SK-N-SH (cell line): Measurements from ENCODE around the gene TPSG1. TPM values are rescaled to one million over a fixed set of nuclear protein-coding genes. Genes with fewer than 3 reads are reported as not detected.

ENCODE experiments used
- CTCF ChIA-PET: fragments of 300-600, 350-600 bp; formaldehyde crosslinking; extraction: SDS; loops from one replicate; lab custom pipeline; 2021; lab: Yijun Ruan, JAX
- POLR2A ChIA-PET: fragments of 350-600 bp; sonication (Branson Sonifier 250); formaldehyde crosslinking; extraction: SDS; loops from one replicate; lab custom pipeline; 2020; ENCODE audit warnings: antibody characterized with exemption, inconsistent platforms; lab: Yijun Ruan, JAX
- DNase-seq: peaks from one replicate; pipeline ENCODE4 v3.0.0; 2012
- H2AFZ ChIP-seq: fragments of 200-600 bp; sonication (generic); 2 replicates; pipeline ENCODE4 v1.8.1; 2016; ENCODE audit warnings: antibody characterized with exemption, mild to moderate bottlenecking, low read depth
- H3F3A ChIP-seq: fragments of 200-600 bp; sonication (generic); replicated peaks from 2 replicates; pipeline ENCODE3; 2016; ENCODE audit warnings: antibody characterized with exemption, mild to moderate bottlenecking; ENCODE audit not compliant: insufficient read depth
- H3K27ac ChIP-seq, 2 experiments: fragments of 200-500 bp in 1 of 2; fragments of 200-600 bp in 1 of 2; sonication (Bioruptor generic) in 1 of 2; sonication (generic), shearing (Covaris generic) in 1 of 2; 2 replicates each; pipeline versions ENCODE4 v1.5.1 to v1.6.1; 2014 to 2016; ENCODE audit warnings: low read depth in 2 of 2, inconsistent platforms in 1 of 2, low read length in 1 of 2, mild to moderate bottlenecking in 1 of 2, mixed read lengths in 1 of 2
- H3K27me3 ChIP-seq: fragments of 200-600 bp; sonication (generic), shearing (Covaris generic); 2 replicates; pipeline ENCODE4 v1.6.1; 2016; ENCODE audit warnings: mixed run types; ENCODE audit not compliant: insufficient read depth
- H3K36me3 ChIP-seq, 2 experiments: fragments of 200-500 bp in 1 of 2; fragments of 200-600 bp in 1 of 2; sonication (Bioruptor generic) in 1 of 2; sonication (generic) in 1 of 2; replicated peaks in 1 of 2; 2 replicates each; pipeline versions ENCODE3 to v1.5.1; 2014 to 2016; ENCODE audit warnings: low read length in 1 of 2, mild to moderate bottlenecking in 1 of 2; ENCODE audit not compliant: insufficient read depth in 2 of 2, control insufficient read depth in 1 of 2
- H3K4me1 ChIP-seq, 2 experiments: fragments of 200-500 bp in 1 of 2; fragments of 200-600 bp in 1 of 2; sonication (Bioruptor generic) in 1 of 2; sonication (generic), shearing (Covaris generic) in 1 of 2; 2 replicates each; pipeline versions ENCODE4 v1.5.1 to v1.6.1; 2014 to 2016; ENCODE audit warnings: low read depth in 1 of 2, low read length in 1 of 2, mixed run types in 1 of 2; ENCODE audit not compliant: insufficient read depth in 2 of 2, control insufficient read depth in 1 of 2
- H3K4me2 ChIP-seq: fragments of 200-600 bp; sonication (generic), shearing (Covaris generic); 2 replicates; pipeline ENCODE4 v1.6.1; 2017; ENCODE audit warnings: mixed run types
- H3K4me3 ChIP-seq, 2 experiments: fragments of 200-500 bp in 1 of 2; fragments of 200-600 bp in 1 of 2; sonication (Bioruptor generic) in 1 of 2; sonication (generic), shearing (Covaris generic) in 1 of 2; 2 replicates each; pipeline versions ENCODE4 v1.5.1 to v1.8.1; 2014 to 2016; ENCODE audit warnings: low read depth in 2 of 2, inconsistent platforms in 1 of 2, low read length in 1 of 2, mild to moderate bottlenecking in 1 of 2, mixed read lengths in 1 of 2, moderate library complexity in 1 of 2
- H3K79me2 ChIP-seq: fragments of 200-600 bp; sonication (generic); 2 replicates; pipeline ENCODE4 v1.8.1; 2017; ENCODE audit warnings: mild to moderate bottlenecking; ENCODE audit not compliant: insufficient read depth
- H3K9ac ChIP-seq: fragments of 200-600 bp; sonication (generic); 2 replicates; pipeline ENCODE4 v1.6.1; 2017; ENCODE audit warnings: mixed run types
- H3K9me2 ChIP-seq: fragments of 200-600 bp; sonication (generic); 2 replicates; pipeline ENCODE4 v1.6.1; 2017; ENCODE audit warnings: mixed run types
- H3K9me3 ChIP-seq: fragments of 200-600 bp; sonication (generic); 2 replicates; pipeline ENCODE4 v1.6.1; 2017; ENCODE audit warnings: mixed run types, mild to moderate bottlenecking, moderate library complexity
- H4K20me1 ChIP-seq: fragments of 200-600 bp; sonication (generic); 2 replicates; pipeline ENCODE4 v1.6.1; 2017; ENCODE audit warnings: mild to moderate bottlenecking, mixed run types; ENCODE audit not compliant: insufficient read depth
- CHD2 ChIP-seq: fragments of 150-350 bp; IDR thresholded peaks from 2 replicates; pipeline ENCODE4 v1.6.1; 2018; ENCODE audit warnings: low read length; ENCODE audit not compliant: partially characterized antibody
- ELF1 ChIP-seq: IDR thresholded peaks from 2 replicates; pipeline ENCODE4 v1.4.0; 2012
- EZH2phosphoT487 ChIP-seq: fragments of 200-600 bp; sonication (generic); IDR thresholded peaks from 2 replicates; pipeline ENCODE4 v1.6.1; 2017; ENCODE audit warnings: low read depth, mixed run types, mild to moderate bottlenecking, antibody characterized with exemption, moderate library complexity, borderline replicate concordance
- FOXJ3 ChIP-seq: sonication (generic); formaldehyde crosslinking; IDR thresholded peaks from 2 replicates; pipeline ENCODE4 v1.5.1; 2020; ENCODE audit warnings: mild to moderate bottlenecking, missing genetic modification reagents
- FOXM1 ChIP-seq: IDR thresholded peaks from 2 replicates; pipeline ENCODE4 v1.4.0; 2012; ENCODE audit warnings: low read depth, mild to moderate bottlenecking
- GATA2 ChIP-seq: sonication (generic); formaldehyde crosslinking; IDR thresholded peaks from 2 replicates; pipeline ENCODE4 v1.5.0; 2020; ENCODE audit warnings: mild to moderate bottlenecking, missing genetic modification reagents
- IRF3 ChIP-seq: fragments of 150-350 bp; IDR thresholded peaks from 2 replicates; pipeline ENCODE4 v1.6.1; 2016; ENCODE audit warnings: mild to moderate bottlenecking, low read depth, low read length
- MEF2A ChIP-seq: IDR thresholded peaks from 2 replicates; pipeline ENCODE4 v1.4.0; 2012; ENCODE audit warnings: low read depth, borderline replicate concordance
- MXI1 ChIP-seq: IDR thresholded peaks from 2 replicates; pipeline ENCODE4 v1.6.1; 2012; ENCODE audit warnings: mild to moderate bottlenecking, low read depth, low read length, improper control_type of control experiment
- NFIC ChIP-seq: IDR thresholded peaks from 2 replicates; pipeline ENCODE4 v1.4.0; 2012; ENCODE audit warnings: borderline replicate concordance
- POLR2AphosphoS5 ChIP-seq: IDR thresholded peaks from 2 replicates; pipeline ENCODE4 v1.6.1; 2012; ENCODE audit warnings: low read depth, low read length
- RAD21 ChIP-seq: IDR thresholded peaks from 2 replicates; pipeline ENCODE4 v1.6.1; 2012; ENCODE audit warnings: mild to moderate bottlenecking, low read length
- RXRA ChIP-seq: IDR thresholded peaks from 2 replicates; pipeline ENCODE4 v1.4.0; 2012; ENCODE audit warnings: low read depth, mild to moderate bottlenecking, borderline replicate concordance
- SIN3A ChIP-seq: IDR thresholded peaks from 2 replicates; pipeline ENCODE4 v1.6.1; 2012; ENCODE audit warnings: low read depth, mild to moderate bottlenecking, low read length, moderate library complexity, borderline replicate concordance
- SMC3 ChIP-seq: IDR thresholded peaks from 2 replicates; pipeline ENCODE4 v1.6.1; 2012; ENCODE audit warnings: low read depth, low read length, improper control_type of control experiment
- USF2 ChIP-seq: fragments of 150-350 bp; IDR thresholded peaks from 2 replicates; pipeline ENCODE4 v1.6.1; 2017; ENCODE audit warnings: antibody characterized with exemption, low read length, low read depth, borderline replicate concordance
- WGBS: methylation state at CpG from one replicate; pipeline ENCODE4 v1.1.6; 2017; ENCODE audit warnings: low lambda C conversion rate; 5-methylcytosine and 5-hydroxymethylcytosine counted together
- polyA plus RNA-seq, 3 experiments: library from polyadenylated mRNA; depleted of rRNA; stranded (reverse); fragments of >200 nt; gene quantifications; 2 replicates each; pipeline ENCODE4 v1.2.3, GENCODE V29; 2012
- TF ChIP-seq, protein P1 (sequence below): IDR thresholded peaks from 2 replicates; pipeline ENCODE4 v1.4.0; 2012; ENCODE audit warnings: low read depth, borderline replicate concordance
- TF ChIP-seq, protein P2 (sequence below): IDR thresholded peaks from 2 replicates; pipeline ENCODE4 v1.4.0; 2012; ENCODE audit warnings: low read depth, borderline replicate concordance
- TF ChIP-seq, protein P3 (sequence below): IDR thresholded peaks from 2 replicates; pipeline ENCODE4 v1.6.1; 2012; ENCODE audit warnings: mild to moderate bottlenecking, low read depth, low read length, moderate library complexity

TPSG1 gene
- polyA plus RNA-seq, 1 of the 3 experiments (the other 2 are of a cell fraction), result not detected

GRCh38 chr16:1197237-1197866 is 27.7 kb downstream of the TPSG1 start:
- Histone ChIP-seq H3K27ac (no peak overlapping the region), H3K4me3 (no peak overlapping the region), H3K27me3 (peaks cover 44% of the 10 kb centered on the region), H3K4me1 (no peaks in the 10 kb centered on the region; a peak in 1 of 4 replicates), H3K9me3 (no peaks in the 10 kb centered on the region), H3K79me2 (no peaks in the 10 kb centered on the region), H3K9me2 (no peaks in the 10 kb centered on the region), H3K9ac (no peak overlapping the region), H3F3A (no peaks in the 10 kb centered on the region)
- ChIA-PET POLR2A (no interaction called here), CTCF (no interaction called here)
- 12% methylated on average over 11 of the region's 19 CpGs for WGBS
- TF ChIP-seq POLR2AphosphoS5 (no peak), SIN3A (no peak), SMC3 (no peak), RAD21 (no peak), CHD2 (no peak), MEF2A (no peak), FOXJ3 (CRISPR knock-in tag) (no peak), ELF1 (no peak), FOXM1 (no peak), USF2 (no peak), IRF3 (no peak), MXI1 (no peak), NFIC (no peak), GATA2 (no peak), RXRA (no peak), EZH2phosphoT487 (no peak)
- TF ChIP-seq, protein P1, sequence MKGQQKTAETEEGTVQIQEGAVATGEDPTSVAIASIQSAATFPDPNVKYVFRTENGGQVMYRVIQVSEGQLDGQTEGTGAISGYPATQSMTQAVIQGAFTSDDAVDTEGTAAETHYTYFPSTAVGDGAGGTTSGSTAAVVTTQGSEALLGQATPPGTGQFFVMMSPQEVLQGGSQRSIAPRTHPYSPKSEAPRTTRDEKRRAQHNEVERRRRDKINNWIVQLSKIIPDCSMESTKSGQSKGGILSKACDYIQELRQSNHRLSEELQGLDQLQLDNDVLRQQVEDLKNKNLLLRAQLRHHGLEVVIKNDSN, result no peak
- TF ChIP-seq, protein P2, sequence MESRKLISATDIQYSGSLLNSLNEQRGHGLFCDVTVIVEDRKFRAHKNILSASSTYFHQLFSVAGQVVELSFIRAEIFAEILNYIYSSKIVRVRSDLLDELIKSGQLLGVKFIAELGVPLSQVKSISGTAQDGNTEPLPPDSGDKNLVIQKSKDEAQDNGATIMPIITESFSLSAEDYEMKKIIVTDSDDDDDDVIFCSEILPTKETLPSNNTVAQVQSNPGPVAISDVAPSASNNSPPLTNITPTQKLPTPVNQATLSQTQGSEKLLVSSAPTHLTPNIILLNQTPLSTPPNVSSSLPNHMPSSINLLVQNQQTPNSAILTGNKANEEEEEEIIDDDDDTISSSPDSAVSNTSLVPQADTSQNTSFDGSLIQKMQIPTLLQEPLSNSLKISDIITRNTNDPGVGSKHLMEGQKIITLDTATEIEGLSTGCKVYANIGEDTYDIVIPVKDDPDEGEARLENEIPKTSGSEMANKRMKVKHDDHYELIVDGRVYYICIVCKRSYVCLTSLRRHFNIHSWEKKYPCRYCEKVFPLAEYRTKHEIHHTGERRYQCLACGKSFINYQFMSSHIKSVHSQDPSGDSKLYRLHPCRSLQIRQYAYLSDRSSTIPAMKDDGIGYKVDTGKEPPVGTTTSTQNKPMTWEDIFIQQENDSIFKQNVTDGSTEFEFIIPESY, result no peak
- TF ChIP-seq, protein P3, sequence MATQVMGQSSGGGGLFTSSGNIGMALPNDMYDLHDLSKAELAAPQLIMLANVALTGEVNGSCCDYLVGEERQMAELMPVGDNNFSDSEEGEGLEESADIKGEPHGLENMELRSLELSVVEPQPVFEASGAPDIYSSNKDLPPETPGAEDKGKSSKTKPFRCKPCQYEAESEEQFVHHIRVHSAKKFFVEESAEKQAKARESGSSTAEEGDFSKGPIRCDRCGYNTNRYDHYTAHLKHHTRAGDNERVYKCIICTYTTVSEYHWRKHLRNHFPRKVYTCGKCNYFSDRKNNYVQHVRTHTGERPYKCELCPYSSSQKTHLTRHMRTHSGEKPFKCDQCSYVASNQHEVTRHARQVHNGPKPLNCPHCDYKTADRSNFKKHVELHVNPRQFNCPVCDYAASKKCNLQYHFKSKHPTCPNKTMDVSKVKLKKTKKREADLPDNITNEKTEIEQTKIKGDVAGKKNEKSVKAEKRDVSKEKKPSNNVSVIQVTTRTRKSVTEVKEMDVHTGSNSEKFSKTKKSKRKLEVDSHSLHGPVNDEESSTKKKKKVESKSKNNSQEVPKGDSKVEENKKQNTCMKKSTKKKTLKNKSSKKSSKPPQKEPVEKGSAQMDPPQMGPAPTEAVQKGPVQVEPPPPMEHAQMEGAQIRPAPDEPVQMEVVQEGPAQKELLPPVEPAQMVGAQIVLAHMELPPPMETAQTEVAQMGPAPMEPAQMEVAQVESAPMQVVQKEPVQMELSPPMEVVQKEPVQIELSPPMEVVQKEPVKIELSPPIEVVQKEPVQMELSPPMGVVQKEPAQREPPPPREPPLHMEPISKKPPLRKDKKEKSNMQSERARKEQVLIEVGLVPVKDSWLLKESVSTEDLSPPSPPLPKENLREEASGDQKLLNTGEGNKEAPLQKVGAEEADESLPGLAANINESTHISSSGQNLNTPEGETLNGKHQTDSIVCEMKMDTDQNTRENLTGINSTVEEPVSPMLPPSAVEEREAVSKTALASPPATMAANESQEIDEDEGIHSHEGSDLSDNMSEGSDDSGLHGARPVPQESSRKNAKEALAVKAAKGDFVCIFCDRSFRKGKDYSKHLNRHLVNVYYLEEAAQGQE, result no peak
- TF ChIP-seq, all 33 proteins: peak for 0
- H2AFZ ChIP-seq, result no peak overlapping the region
- H3K36me3 ChIP-seq, result no peaks in the 10 kb centered on the region
- H4K20me1 ChIP-seq, result peaks cover 8% of the 10 kb centered on the region; the same call in 1 of the 2 replicates
- DNase-seq, result no peak
- H3K4me2 ChIP-seq, result no peak overlapping the region
